GM21529 (cell line): ENCODE data around the gene GNPTG.

Source experiments
- ATAC-seq: cut with Tn5 transposase; IDR thresholded peaks from one replicate; pipeline ENCODE4 v1.9.1; 2021; ENCODE audit not compliant: unreplicated experiment

The GNPTG gene

DNA sequence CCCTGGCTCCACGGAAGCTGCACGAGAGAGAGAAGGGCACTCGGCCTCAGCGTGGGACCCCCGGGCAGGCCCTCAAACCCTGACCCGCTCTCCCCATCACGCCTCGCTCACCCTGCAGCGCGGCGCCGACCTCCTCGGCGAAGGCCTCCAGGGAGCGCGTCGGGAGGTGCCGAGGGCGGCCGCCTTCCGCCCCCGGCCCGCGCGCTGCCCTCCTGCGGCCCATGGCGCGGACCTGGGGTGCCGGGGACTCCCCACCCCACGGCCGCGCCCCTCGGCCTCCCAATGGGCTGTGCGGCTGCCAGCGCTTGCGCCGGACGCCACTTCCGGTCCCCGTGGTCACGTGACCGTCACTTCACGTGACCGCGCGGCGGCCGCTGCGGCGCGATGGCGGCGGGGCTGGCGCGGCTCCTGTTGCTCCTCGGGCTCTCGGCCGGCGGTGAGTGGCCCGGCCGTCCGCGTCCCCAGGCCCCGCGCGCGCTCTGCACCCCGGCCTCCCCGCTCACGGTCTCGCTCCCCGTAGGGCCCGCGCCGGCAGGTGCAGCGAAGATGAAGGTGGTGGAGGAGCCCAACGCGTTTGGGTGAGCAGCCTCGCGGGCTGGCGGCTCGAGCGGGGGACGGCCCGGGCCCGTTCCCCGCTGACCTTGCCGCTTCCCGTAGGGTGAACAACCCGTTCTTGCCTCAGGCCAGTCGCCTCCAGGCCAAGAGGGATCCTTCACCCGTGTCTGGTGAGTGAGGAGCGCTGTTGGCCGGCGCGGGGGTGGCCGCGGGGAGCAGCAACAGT is at the start of gene GNPTG, which contains the start of gene TSR3:
Gene GNPTG, plus strand, starts transcription at position 350 of the 781 bp plus-strand sequence. Its CDS starts 35 bp downstream, at position 385.
Gene TSR3, minus strand, starts transcription at position 297 of the 781 bp plus-strand sequence. Its CDS starts 74 bp downstream, at position 223.
- ATAC-seq = peak; percentile 74

GRCh38 chr16:1305823-1306222 is 45.9 kb upstream of the GNPTG start:
- no peak for ATAC-seq

DNA sequence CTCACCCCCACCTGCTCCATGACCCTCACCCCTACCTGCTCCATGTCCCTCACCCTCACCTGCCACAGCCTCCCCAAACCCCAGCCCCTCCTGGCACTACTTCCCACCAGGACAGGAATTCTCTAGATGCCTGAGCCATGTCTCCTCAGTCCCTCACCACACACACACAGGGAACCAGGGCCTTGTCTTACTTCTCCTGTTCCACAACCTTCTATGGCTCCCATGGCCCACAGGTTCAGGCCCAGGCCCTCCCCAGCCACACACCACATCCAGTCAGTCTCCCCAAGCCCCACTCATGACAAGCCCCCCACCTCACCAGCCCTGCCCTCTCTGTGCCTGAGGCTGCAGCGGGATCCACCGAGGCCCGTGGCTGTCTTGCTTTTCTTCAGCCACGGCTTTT is 45.4 kb upstream of the GNPTG start:
- no peak for ATAC-seq

GRCh38 chr16:1308036-1308976 is 43.4 kb upstream of the GNPTG start:
- ATAC-seq = no peak

DNA sequence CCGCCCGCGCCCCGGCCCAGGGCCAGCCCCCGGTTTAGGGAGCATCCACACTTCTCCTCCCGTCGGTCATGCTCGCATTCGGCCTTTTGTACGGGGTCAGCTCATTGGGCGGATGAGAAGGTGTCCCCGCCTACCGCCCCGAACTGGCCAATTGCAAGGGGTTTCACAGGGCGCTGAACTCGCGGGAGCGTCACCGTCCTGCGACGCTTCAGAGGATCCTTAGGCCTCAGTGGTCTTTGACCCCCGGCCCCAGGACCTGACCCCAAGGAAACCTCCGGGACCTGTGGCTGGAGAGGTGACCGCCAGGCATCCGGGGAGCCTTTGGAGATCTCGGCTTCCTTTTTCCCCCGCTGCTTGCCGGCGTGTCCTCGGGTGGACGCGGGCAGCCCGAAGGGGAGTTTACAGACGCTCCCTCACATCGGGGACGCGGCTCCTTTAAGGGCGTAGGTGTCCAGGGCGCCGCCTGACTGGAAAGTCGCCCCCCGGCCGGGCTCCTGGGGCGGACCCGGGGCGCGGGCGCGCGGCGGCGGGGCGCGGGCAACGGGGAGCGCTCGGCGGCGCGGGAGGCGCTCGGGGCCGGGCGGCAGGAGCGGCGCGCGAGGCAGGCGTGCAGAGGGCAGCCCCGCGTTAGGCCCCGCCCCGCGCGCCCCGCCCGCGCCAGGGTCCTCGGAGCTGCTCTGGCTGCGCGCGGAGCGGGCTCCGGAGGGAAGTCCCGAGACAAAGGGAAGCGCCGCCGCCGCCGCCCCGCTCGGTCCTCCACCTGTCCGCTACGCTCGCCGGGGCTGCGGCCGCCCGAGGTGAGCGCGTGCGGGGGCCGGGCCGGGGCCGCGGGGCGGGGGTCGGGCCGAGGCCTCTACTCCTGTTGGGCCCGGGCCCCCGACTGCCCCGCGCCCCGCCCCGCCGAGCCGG is 42.5 kb upstream of the GNPTG start, which contains the start of gene UBE2I:
Gene UBE2I, plus strand, starts transcription at position 660 of the 909 bp plus-strand sequence. CDS start 4,395 bp downstream, outside the sequence.
- peak; percentile 49 for ATAC-seq

- peak; percentile 6 for ATAC-seq
Measured at GRCh38 chr16:1309888-1310831, 41.6 kb upstream of the GNPTG start.

GRCh38 chr16:1310832-1311200 is 40.9 kb upstream of the GNPTG start:
- no peak for ATAC-seq

- no peak for ATAC-seq
Measured at GRCh38 chr16:1311212-1311737, 40.5 kb upstream of the GNPTG start.

DNA sequence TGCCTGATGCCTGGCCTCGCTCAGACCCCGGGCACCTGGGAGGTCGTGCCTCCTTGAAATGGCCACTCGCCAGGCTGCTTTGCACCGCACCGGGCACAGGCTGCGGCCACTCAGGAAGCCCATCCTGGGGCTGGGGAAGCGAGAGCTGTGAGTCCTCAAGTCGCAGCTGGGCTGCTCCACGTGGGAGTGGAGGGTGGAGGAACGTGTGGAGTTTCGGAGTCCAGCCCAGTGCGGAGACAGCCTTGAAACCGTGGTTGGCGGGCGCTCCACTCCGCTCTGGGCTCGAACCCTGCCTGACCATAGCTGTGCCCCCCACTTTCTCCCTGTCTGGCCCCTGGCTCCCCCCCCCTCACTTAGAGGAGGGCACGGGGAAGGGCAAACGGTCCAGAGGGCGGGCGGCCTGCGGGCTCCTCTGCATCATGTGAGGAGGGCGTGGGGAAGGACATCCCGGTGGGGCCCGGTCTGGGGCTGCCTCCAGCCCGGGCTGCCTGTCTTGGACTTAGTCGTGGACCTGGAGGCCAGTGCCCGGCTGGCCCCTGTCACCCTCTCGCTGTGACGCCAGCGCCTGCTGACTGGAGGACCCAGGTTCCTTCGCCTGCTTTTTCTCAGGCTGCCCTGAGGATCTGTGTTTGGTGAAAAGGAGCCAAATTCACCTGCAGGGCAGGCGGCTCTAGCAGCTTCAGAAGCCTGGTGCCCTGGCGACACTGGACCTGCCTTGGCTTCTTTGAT is 39.8 kb upstream of the GNPTG start:
- ATAC-seq = no peak

DNA sequence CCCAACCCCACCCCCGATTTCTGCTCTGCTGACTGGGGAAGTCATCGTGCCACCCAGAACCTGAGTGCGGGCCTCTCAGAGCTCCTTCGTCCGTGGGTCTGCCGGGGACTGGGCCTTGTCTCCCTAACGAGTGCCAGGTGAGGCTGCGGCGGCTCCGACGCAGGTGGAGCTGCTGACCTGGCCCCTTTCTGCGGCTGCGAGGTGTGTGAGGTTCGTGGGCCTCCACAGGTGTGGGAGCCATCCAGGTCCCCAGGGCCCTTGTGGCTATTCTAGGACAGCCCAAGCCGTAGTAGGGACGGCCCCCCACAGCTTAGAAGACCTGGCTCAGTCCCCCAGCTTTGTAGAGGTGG is 39.3 kb upstream of the GNPTG start:
- ATAC-seq = no peak

DNA sequence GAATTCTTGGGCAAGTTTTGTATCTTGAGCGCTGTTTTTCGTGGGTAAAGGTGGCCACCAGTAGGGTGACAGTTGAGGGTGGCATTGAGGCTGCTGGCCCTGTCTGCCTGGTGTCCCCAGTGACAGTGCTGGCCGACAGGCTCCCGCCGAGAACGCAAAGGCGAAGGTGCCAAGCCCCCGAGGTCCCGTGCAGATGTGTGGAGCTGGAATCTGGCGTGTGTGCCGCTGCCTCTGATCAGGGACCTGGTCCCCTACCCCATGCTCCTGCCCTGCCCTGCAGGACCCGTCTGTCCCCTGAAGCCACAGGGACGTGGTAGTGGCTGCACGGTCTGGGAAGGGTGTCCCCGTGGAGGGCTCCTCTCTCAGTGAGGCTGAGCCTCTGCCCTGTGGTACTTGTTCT is 38.8 kb upstream of the GNPTG start:
- no peak for ATAC-seq

DNA sequence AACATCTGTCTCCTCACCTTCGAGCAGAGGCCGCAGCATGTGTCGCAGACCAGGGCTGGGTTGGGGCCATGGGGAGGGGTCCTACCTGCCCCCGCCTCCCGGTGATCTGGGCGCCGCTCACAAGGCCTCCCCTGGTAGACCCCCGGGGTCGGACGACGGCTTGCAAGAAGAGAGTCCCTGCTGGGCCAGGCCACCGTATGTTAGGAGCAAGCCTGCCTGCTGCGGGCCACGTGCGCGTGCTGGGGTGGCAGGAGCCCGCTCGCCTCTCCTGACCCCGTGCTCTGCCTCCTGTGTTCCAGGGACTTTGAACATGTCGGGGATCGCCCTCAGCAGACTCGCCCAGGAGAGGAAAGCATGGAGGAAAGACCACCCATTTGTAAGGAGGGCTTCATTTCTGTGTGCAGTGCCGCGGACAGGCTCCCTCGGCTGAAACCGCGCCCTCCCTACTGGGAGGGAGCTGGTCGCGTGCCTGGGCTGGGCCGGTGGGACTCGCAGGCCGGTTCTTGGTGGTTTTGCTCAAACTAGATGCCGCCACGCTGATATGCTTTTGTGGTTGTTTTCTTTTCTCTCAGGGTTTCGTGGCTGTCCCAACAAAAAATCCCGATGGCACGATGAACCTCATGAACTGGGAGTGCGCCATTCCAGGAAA is 37.9 kb upstream of the GNPTG start:
- no peak for ATAC-seq

DNA sequence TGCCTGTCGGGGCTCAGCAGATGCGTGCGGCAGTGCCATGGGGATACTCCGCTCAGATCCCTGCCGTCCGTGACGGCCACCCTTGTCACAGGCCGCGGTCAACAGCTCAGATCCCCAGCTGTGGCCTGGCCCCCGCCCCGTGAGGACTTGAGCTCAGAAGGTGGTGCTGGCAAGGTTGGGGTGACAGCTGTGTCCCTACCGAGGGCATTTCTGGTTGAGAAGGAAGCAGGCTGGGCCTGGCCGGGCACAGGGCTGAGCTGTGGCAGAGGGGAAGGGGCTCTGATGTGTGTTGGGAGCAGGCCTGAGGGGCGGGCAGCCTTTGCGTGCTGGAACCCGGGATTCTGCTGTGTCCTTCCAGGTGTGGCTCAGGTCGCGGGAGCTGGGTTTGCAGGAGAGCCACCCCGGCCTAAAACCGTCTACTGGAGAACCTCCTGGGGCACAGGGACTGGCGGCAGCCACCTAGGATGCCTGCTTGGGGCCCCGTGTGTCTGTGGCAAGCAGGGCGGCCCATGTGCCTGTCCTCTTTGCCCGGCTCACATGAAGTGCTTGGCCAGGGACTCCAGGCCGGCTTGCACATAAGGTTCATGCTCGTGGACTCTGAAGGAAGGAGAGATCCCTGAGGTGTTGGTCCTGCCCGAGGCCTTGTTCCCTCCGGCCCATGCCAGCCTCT is 37.2 kb upstream of the GNPTG start:
- ATAC-seq = no peak

GRCh38 chr16:1315081-1316032 is 36.4 kb upstream of the GNPTG start:
- no peak for ATAC-seq

- no peak for ATAC-seq
Measured at GRCh38 chr16:1316033-1316405, 35.7 kb upstream of the GNPTG start.

DNA sequence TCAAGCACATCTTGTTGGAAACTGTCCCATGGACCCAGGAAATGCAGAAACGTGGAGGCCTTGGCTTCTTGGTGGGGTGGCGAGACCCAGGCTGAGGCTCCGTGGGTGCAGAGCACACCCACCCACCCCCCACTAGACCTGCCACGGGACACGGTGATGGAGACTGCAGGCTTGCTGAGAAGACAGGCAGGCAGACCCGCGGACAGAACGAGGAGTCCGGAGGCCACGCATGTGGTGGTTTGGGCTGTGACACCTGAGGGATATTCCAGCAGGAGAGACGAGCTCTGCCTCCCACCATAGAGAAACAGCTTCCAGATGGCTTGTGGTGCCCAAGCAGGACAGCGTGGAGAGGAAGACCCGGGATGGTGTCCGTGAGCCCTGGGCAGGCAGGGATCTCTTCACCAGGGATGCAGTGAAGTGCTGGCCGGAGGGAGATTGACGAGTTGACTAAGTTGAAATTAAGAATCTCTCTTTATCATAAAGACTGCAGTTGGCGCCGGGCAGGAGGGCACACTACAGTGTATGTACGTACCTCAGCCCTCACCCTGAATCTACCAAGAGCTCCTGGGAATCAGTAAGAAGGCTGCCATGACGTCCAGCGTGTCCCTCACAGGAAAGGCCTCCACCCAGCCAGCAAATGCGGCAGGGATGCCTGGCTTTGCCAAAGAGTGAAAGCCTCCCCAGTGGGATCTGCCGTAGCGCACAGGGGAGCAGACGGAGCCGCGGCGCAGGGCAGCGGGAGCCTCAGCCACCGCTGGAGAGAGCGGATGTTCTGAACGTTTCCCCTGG is 34.1 kb upstream of the GNPTG start:
- ATAC-seq = no peak
